ENCODE results near the gene FLAD1. TPM values are rescaled to one million over a fixed set of nuclear protein-coding genes. Genes with fewer than 3 reads are reported as not detected.

FLAD1 gene
- total and polyA plus RNA-seq, 2 donors (not counting 3 experiments of a cell fraction or from before 2014, with no cell fraction given): 42.2 to 59.1 TPM

- no TSS peak for BruUV-seq (replicated peaks)
- Histone ChIP-seq H3K9me3 (replicated peaks; ENCODE audit: control insufficient read depth, insufficient read depth, low read length) (no peaks in the 10 kb centered on the region), H4K20me1 (replicated peaks; ENCODE audit: control insufficient read depth, extremely low read depth, insufficient read depth, low read length) (no peaks in the 10 kb centered on the region), H3K36me3 (ENCODE audit: control insufficient read depth in 2 of 2, extremely low read depth in 1 of 2, insufficient read depth in 2 of 2, low read length in 2 of 2) (peaks cover 19 to 39% of the 10 kb centered on the region in 2 experiments), H3K27ac (ENCODE audit: insufficient read depth, low read depth, low read length) (peak overlapping the region; percentile 14), H3K27me3 (ENCODE audit: control insufficient read depth in 2 of 2, insufficient read depth in 2 of 2, low read length in 2 of 2) (no peaks in the 10 kb centered on the region), H3K4me2 (ENCODE audit: insufficient read depth, low read length) (peak overlapping the region; percentile 47), H3K9me1 (replicated peaks; ENCODE audit: control insufficient read depth, extremely low read depth, insufficient read depth, low read length) (no peaks in the 10 kb centered on the region), H3K79me2 (ENCODE audit: control insufficient read depth, insufficient read depth, low read length) (peaks cover 58% of the 10 kb centered on the region), H2AFZ (ENCODE audit: low read depth, low read length) (no peak overlapping the region), H3K9ac (replicated peaks; ENCODE audit: extremely low read depth, insufficient read depth, low read length) (peak overlapping the region; percentile 22), H3K4me1 (ENCODE audit: control insufficient read depth, extremely low read depth, insufficient read depth, low read length) (peaks cover 63% of the 10 kb centered on the region), H3K4me3 (replicated peaks in 1 of 3; ENCODE audit: insufficient read depth in 1 of 3, low read depth in 1 of 3, low read length in 3 of 3) (peak overlapping the region in 1 of 3 experiments; percentile 31)
- DNase-seq (ENCODE audit: low read depth, low spot score) (no peak), FAIRE-seq (peak; percentile 85)
- TF ChIP-seq EZH2 (IDR thresholded peaks at IDR 0.05; ENCODE audit: borderline replicate concordance, low read depth, low read length, severe bottlenecking) (no peak), POLR2AphosphoS5 (IDR thresholded peaks at IDR 0.05; ENCODE audit: insufficient read depth, low read depth, low read length) (peak; percentile 61), MYC (IDR thresholded peaks at IDR 0.05; ENCODE audit: low read depth, low read length) (no peak), FOS (IDR thresholded peaks at IDR 0.05; ENCODE audit: borderline replicate concordance, insufficient read depth, low read length) (no peak)
- TF ChIP-seq, protein P1, sequence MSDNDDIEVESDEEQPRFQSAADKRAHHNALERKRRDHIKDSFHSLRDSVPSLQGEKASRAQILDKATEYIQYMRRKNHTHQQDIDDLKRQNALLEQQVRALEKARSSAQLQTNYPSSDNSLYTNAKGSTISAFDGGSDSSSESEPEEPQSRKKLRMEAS (IDR thresholded peaks at IDR 0.05; ENCODE audit: insufficient read depth, insufficient read length): no peak
- POLR2A ChIA-PET: no interaction called here
- intact Hi-C loops (cut with micrococcal nuclease): no loop called here
- dilution Hi-C loops (cut with MboI; ENCODE audit: extremely low pct_ligation_motif_present, low sequenced_read_pairs): no loop called here
- CTCF ChIA-PET: interaction anchor here (0.6 to 2.2 kb wide), 4 partner anchors 26 to 50 kb away, joined by 3 to 8 read pairs (median 4); partner anchors contain the start of gene LENEP
Observed at GRCh38 chr1:154967331-154967950, 15.7 kb upstream of the FLAD1 start.

- DNase-seq (ENCODE audit: low read depth, low spot score) (no peak), FAIRE-seq (no peak)
- H4K20me1 ChIP-seq (replicated peaks; ENCODE audit: control insufficient read depth, extremely low read depth, insufficient read depth, low read length): no peaks in the 10 kb centered on the region
Observed at GRCh38 chr1:154968731-154969130, 14.4 kb upstream of the FLAD1 start.

More at GRCh38 chr1:154968731-154969130, 14.4 kb upstream of the FLAD1 start:
- TF ChIP-seq, protein P2, sequence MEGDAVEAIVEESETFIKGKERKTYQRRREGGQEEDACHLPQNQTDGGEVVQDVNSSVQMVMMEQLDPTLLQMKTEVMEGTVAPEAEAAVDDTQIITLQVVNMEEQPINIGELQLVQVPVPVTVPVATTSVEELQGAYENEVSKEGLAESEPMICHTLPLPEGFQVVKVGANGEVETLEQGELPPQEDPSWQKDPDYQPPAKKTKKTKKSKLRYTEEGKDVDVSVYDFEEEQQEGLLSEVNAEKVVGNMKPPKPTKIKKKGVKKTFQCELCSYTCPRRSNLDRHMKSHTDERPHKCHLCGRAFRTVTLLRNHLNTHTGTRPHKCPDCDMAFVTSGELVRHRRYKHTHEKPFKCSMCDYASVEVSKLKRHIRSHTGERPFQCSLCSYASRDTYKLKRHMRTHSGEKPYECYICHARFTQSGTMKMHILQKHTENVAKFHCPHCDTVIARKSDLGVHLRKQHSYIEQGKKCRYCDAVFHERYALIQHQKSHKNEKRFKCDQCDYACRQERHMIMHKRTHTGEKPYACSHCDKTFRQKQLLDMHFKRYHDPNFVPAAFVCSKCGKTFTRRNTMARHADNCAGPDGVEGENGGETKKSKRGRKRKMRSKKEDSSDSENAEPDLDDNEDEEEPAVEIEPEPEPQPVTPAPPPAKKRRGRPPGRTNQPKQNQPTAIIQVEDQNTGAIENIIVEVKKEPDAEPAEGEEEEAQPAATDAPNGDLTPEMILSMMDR (IDR thresholded peaks at IDR 0.05; ENCODE audit: extremely low read depth in 1 of 2, insufficient read depth in 1 of 2, low read depth in 1 of 2, low read length in 2 of 2): no peak
- TF ChIP-seq EZH2 (IDR thresholded peaks at IDR 0.05; ENCODE audit: borderline replicate concordance, low read depth, low read length, severe bottlenecking) (no peak), GATA2 (IDR thresholded peaks at IDR 0.05; ENCODE audit: insufficient read depth, insufficient read length, low read depth, low read length) (no peak), JUN (IDR thresholded peaks at IDR 0.05; ENCODE audit: borderline replicate concordance, insufficient read depth, insufficient read length, low read depth) (no peak), POLR2A (IDR thresholded peaks at IDR 0.05; ENCODE audit: low read depth, low read length) (no peak), FOS (IDR thresholded peaks at IDR 0.05; ENCODE audit: borderline replicate concordance, insufficient read depth, low read length) (no peak), MYC (IDR thresholded peaks at IDR 0.05; ENCODE audit: low read depth, low read length) (no peak), POLR2AphosphoS5 (IDR thresholded peaks at IDR 0.05; ENCODE audit: insufficient read depth, low read depth, low read length) (no peak)
- TF ChIP-seq, protein P1 (IDR thresholded peaks at IDR 0.05; ENCODE audit: insufficient read depth, insufficient read length): no peak
- Histone ChIP-seq H3K4me3 (replicated peaks in 1 of 3; ENCODE audit: insufficient read depth in 1 of 3, low read depth in 1 of 3, low read length in 3 of 3) (peak overlapping the region; percentile 64 to 78 (median 70)), H3K9me3 (replicated peaks; ENCODE audit: control insufficient read depth, insufficient read depth, low read length) (no peaks in the 10 kb centered on the region), H3K4me1 (ENCODE audit: control insufficient read depth, extremely low read depth, insufficient read depth, low read length) (peaks cover 66% of the 10 kb centered on the region), H3K27me3 (ENCODE audit: control insufficient read depth in 2 of 2, insufficient read depth in 2 of 2, low read length in 2 of 2) (no peaks in the 10 kb centered on the region), H3K36me3 (ENCODE audit: control insufficient read depth in 2 of 2, extremely low read depth in 1 of 2, insufficient read depth in 2 of 2, low read length in 2 of 2) (peaks cover 19 to 31% of the 10 kb centered on the region in 2 experiments), H3K27ac (ENCODE audit: insufficient read depth, low read depth, low read length) (peak overlapping the region; percentile 99), H3K9ac (replicated peaks; ENCODE audit: extremely low read depth, insufficient read depth, low read length) (peak overlapping the region; percentile 57), H3K9me1 (replicated peaks; ENCODE audit: control insufficient read depth, extremely low read depth, insufficient read depth, low read length) (no peaks in the 10 kb centered on the region), H3K4me2 (ENCODE audit: insufficient read depth, low read length) (peak overlapping the region; percentile 80), H3K79me2 (ENCODE audit: control insufficient read depth, insufficient read depth, low read length) (peaks cover 58% of the 10 kb centered on the region), H2AFZ (ENCODE audit: low read depth, low read length) (no peak overlapping the region)
- POLR2A ChIA-PET: no interaction called here
- CTCF ChIA-PET: interaction anchor here (1.9 to 3.8 kb wide), 3 partner anchors 7 to 82 kb away, joined by 6 to 26 read pairs (median 17); partner anchors contain the start of genes ADAM15 and PYGO2
- dilution Hi-C loops (cut with MboI; ENCODE audit: extremely low pct_ligation_motif_present, low sequenced_read_pairs) (no loop called here), intact Hi-C loops (cut with micrococcal nuclease) (no loop called here)
- no TSS peak for BruUV-seq (replicated peaks)
